CD4-positive, alpha-beta T cell (primary cell): ENCODE data around the gene ABCC3. TPM values are rescaled to one million over a fixed set of nuclear protein-coding genes. Genes with fewer than 3 reads are reported as not detected.
"Not testable (repeated sequence)": the region's sequence is repeated elsewhere in the genome, so short reads cannot be mapped to it uniquely, and the experiment has no call there.

Source experiments
- ATAC-seq: fragments of 200-7000 bp; cut with Tn5 transposase; one replicate; pipeline ENCODE4 v1.10.0; 2022; ENCODE audit warnings: mild to moderate bottlenecking; ENCODE audit not compliant: poor library complexity
- CTCF ChIA-PET: fragments of 350-600 bp; sonication (Branson Sonifier 250); formaldehyde crosslinking; loops from one replicate; lab custom pipeline; 2021; ENCODE audit warnings: antibody characterized with exemption, inconsistent platforms; lab: Charles Lee
- POLR2A ChIA-PET: fragments of 350-600 bp; sonication (Branson Sonifier 250); formaldehyde crosslinking; loops from one replicate; lab custom pipeline; 2021; ENCODE audit warnings: antibody characterized with exemption, inconsistent platforms; lab: Charles Lee
- DNase-seq, 14 experiments: peaks; one replicate each; pipeline ENCODE4 v3.0.0-alpha.2; 2013 to 2020; ENCODE audit warnings: mixed read lengths in 2 of 14
- H3K27ac ChIP-seq, 2 donors: one replicate each; pipeline versions ENCODE4 v1.5.1 to v1.7.0; 2013; ENCODE audit warnings: low read length in 2 of 2, low read depth in 1 of 2, mild to moderate bottlenecking in 1 of 2
- H3K27me3 ChIP-seq, 2 experiments: 1 replicate in 1 of 2; 2 replicates in 1 of 2; pipeline versions ENCODE4 v1.6.1 to v1.7.0; 2013; ENCODE audit warnings: low read length in 2 of 2, control low read depth in 1 of 2, mild to moderate bottlenecking in 1 of 2, moderate library complexity in 1 of 2; ENCODE audit not compliant: insufficient read depth in 2 of 2, control insufficient read depth in 1 of 2
- H3K36me3 ChIP-seq: one replicate; pipeline ENCODE4 v1.6.1; 2013; ENCODE audit warnings: low read length, control low read depth; ENCODE audit not compliant: insufficient read depth
- H3K4me1 ChIP-seq: one replicate; pipeline ENCODE4 v1.6.1; 2013; ENCODE audit warnings: low read length, control low read depth; ENCODE audit not compliant: insufficient read depth
- H3K4me3 ChIP-seq: one replicate; pipeline ENCODE4 v1.5.1; 2013; ENCODE audit warnings: mild to moderate bottlenecking, low read length, moderate library complexity
- H3K9me3 ChIP-seq, 2 experiments: 1 replicate in 1 of 2; 2 replicates in 1 of 2; pipeline versions ENCODE4 v1.6.1 to v1.7.0; 2013; ENCODE audit warnings: low read length in 2 of 2, mild to moderate bottlenecking in 2 of 2, control low read depth in 1 of 2, moderate library complexity in 1 of 2; ENCODE audit not compliant: control insufficient read depth in 1 of 2, insufficient read depth in 1 of 2
- H3K27ac Mint-ChIP-seq: one replicate; pipeline ENCODE4 v1.8.0; 2020; ENCODE audit warnings: mixed read lengths
- H3K27me3 Mint-ChIP-seq: one replicate; pipeline ENCODE4 v1.8.0; 2021; ENCODE audit warnings: mixed read lengths
- H3K36me3 Mint-ChIP-seq: one replicate; pipeline ENCODE4 v1.8.0; 2021; ENCODE audit warnings: low read depth, mixed read lengths
- H3K4me1 Mint-ChIP-seq: one replicate; pipeline ENCODE4 v1.8.0; 2021; ENCODE audit warnings: low read depth, mixed read lengths
- H3K4me3 Mint-ChIP-seq: one replicate; pipeline ENCODE4 v1.8.0; 2020; ENCODE audit warnings: mild to moderate bottlenecking, mixed read lengths
- H3K9me3 Mint-ChIP-seq: one replicate; pipeline ENCODE4 v1.8.0; 2020; ENCODE audit warnings: mixed read lengths
- CTCF ChIP-seq: fragments of 200-600 bp; IDR thresholded peaks from one replicate; pipeline ENCODE4 v1.8.0; 2022; ENCODE audit warnings: antibody characterized with exemption, mild to moderate bottlenecking
- intact Hi-C, 2 experiments: fragments of 100-400 bp; cut with DNase I in 1 of 2; cut with micrococcal nuclease in 1 of 2; formaldehyde crosslinking; loops; one replicate each; pipeline versions ENCODE4 v1.15.1 to v1.9.0; 2023 to 2025; cut with DNase I, micrococcal nuclease
- total RNA-seq, 174 experiments: library from RNA in 2 of 174; stranded (reverse) in 2 of 174; gene quantifications; one replicate each; pipeline ENCODE4 v1.2.3 and lab custom pipeline; 2021 to 2026

ABCC3 gene
- total RNA-seq, 2 experiments from 2014 or later, result 0.19 TPM; not detected in 1

DNA sequence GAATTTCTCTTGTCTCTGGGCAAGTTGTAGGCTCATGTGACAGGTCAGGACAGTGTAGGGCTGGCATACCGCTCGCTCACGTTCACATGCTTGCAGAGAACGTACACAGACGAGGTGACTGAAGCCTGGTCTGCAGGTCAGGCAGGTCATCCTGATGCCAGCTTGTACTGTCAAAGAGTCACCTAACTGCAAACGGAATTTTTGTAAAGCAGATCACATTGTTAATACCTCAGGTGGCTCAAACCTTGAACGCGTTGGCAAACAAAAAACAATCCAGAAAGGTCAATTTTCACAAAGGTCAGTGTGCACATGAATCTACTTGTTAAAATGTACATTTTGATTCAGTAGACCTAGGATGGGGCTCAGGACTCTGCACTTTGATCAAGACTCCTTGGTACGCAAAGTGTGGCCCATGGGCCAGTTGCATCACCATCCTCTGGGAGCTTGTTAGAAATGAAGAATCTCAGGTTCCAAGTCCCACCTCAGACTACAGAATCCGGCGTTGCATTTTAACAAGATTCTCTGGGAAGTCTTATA, 44.4 kb downstream of the ABCC3 start:
- no peaks in the 10 kb centered on the region for H3K4me1 ChIP-seq
- H3K9me3 Mint-ChIP-seq, result no peaks in the 10 kb centered on the region
- H3K27me3 ChIP-seq, result peaks cover 0 to 3% of the 10 kb centered on the region in 2 experiments
- no peak overlapping the region for H3K4me3 Mint-ChIP-seq
- ChIA-PET POLR2A (no interaction called here), CTCF (no interaction called here)
- H3K36me3 Mint-ChIP-seq, result no peaks in the 10 kb centered on the region
- DNase-seq, result no peak
- H3K27ac ChIP-seq, result no peak overlapping the region
- ATAC-seq, result no peak
- H3K4me1 Mint-ChIP-seq, result no peaks in the 10 kb centered on the region
- no peak overlapping the region for H3K4me3 ChIP-seq
- peaks cover 31% of the 10 kb centered on the region for H3K27me3 Mint-ChIP-seq
- no peaks in the 10 kb centered on the region for H3K36me3 ChIP-seq
- no peak for TF ChIP-seq CTCF
- no peaks in the 10 kb centered on the region for H3K9me3 ChIP-seq
- intact Hi-C loops, result no loop called here
- no peak overlapping the region for H3K27ac Mint-ChIP-seq

DNA sequence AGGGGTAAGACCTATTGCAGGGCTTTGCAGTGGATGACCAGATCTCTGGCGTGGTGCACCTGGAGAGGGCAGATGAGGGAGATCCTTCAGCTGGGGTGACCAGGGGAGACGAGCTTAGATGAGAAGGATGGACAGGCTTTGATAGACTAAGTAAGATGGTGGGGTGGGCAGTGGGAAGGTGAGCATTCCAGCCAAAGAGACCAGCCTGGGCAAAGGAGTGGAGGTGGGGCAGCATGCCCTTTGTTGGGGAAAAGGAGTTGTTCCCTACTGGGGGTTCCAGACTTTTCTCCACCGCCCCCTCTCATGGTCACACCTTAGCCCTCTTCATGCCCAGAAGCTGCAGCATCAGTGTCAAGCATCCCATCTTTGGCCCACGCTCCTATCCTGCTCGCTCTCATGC, 45.4 kb downstream of the ABCC3 start:
- H3K4me1 ChIP-seq, result no peaks in the 10 kb centered on the region
- H3K4me1 Mint-ChIP-seq, result no peaks in the 10 kb centered on the region
- POLR2A ChIA-PET, result no interaction called here
- peaks cover 31% of the 10 kb centered on the region for H3K27me3 Mint-ChIP-seq
- CTCF ChIA-PET, result no interaction called here
- H3K27me3 ChIP-seq, result peaks cover 0 to 3% of the 10 kb centered on the region in 2 experiments
- H3K4me3 Mint-ChIP-seq, result no peak overlapping the region
- no peak for TF ChIP-seq CTCF
- H3K27ac Mint-ChIP-seq, result no peak overlapping the region
- no peak overlapping the region for H3K27ac ChIP-seq
- no peaks in the 10 kb centered on the region for H3K36me3 Mint-ChIP-seq
- H3K9me3 Mint-ChIP-seq, result no peaks in the 10 kb centered on the region
- intact Hi-C loops, result no loop called here
- ATAC-seq, result no peak
- H3K36me3 ChIP-seq, result no peaks in the 10 kb centered on the region
- H3K4me3 ChIP-seq, result no peak overlapping the region
- no peaks in the 10 kb centered on the region for H3K9me3 ChIP-seq
- DNase-seq, result no peak

DNA sequence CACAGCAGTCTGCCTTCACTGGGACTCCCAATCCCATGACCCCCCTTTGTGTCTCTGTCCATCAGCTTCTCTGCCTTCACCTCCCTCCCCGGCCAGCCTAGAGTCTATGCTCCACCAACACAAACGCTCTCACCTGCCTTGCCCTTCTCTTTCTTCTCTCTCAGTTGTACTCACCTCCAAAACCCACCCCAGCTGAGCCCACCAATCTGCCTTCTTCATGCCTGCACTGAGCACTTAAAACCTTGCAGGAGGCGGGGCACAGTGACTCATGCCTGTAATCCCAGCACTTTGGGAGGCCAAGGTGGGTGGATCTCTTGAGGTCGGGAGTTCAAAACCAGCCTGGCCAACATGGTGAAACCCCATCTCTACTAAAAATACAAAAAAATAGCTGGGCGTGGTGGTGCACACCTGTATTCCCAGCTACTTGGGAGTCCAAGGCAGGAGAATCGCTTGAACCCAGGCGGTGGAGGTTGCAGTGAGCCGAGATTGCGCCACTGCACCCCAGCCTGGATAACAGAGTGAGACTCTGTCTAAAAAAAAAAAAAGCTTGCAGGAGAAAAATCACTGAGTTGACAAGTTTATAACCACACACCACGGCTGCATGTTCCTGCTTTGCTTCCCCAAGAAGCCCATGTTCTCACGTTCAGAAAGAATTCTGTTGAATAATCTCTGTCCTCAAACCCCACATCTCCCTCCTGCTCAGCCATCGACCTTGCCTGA, 46.0 kb downstream of the ABCC3 start:
- H3K27me3 Mint-ChIP-seq, result peaks cover 31% of the 10 kb centered on the region
- DNase-seq, CTCF ChIA-PET, H3K4me1 Mint-ChIP-seq, ATAC-seq, H3K27ac Mint-ChIP-seq, H3K4me3 Mint-ChIP-seq, H3K27ac ChIP-seq, H3K36me3 ChIP-seq, POLR2A ChIA-PET, H3K36me3 Mint-ChIP-seq, H3K27me3 ChIP-seq, H3K9me3 Mint-ChIP-seq, H3K9me3 ChIP-seq, H3K4me1 ChIP-seq, intact Hi-C loops, H3K4me3 ChIP-seq: not testable (repeated sequence)
